Measurements from ENCODE around the gene DBNDD2.
A peak's percentile ranks its signal among the peaks of the same experiment; 100 is the strongest.

Gene DBNDD2

DNA sequence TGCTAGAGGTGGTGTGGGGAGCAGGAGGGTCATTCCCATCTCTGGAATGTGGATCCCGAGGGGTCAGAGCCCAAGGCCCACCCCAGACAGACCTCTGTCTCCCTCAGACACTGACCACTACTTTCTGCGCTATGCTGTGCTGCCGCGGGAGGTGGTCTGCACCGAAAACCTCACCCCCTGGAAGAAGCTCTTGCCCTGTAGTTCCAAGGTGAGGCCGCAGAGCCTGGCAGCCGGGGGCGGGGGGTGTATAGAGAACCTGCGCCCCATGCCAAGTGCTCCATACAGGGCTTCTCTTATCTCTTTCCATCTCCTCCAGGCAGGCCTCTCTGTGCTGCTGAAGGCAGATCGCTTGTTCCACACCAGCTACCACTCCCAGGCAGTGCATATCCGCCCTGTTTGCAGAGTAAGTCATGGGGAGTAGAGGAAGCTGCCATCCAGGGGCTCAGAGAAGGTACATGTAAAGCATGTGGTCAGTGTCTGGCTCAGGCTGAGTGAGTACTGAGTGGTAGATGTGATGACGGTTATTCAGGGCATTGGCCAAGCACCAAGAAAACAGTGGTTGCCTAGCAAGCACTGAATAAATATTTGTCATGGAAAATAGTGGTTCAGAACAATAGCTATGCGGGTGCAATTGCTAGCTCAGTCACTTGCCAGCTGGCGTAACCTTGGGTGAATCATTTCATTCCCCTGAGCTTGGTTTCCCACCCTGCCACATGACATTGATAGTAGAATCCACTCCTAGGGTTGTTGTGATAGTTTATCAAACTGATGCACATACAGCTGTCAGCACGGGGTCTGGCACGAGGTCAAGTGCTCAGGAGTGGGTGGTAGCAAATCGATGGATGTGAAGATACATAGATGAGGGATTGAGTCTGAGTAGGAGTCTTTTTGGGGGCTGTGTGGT is 11.4 kb downstream of the DBNDD2 start:
- DNase-seq (ENCODE audit: low read depth): no peak

DNA sequence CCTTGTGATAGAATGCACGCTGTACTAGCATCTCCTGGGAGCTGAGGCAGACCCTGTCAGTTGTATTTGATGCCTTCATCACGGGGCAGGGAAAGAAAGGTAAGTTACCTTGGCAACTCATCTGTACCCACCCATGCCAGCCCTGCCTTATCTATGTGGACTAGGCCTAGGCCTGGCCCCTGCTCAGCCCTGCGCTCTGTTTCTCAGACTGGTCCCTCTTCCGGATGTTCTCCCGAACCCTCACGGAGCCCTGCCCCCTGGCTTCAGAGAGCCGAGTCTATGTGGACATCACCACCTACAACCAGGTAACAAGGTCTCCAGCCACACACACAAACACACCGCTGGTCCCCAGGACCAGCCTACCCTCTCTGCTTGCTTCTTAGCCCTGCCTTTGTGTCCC is 12.0 kb downstream of the DBNDD2 start:
- DNase-seq (ENCODE audit: low read depth): no peak

DNA sequence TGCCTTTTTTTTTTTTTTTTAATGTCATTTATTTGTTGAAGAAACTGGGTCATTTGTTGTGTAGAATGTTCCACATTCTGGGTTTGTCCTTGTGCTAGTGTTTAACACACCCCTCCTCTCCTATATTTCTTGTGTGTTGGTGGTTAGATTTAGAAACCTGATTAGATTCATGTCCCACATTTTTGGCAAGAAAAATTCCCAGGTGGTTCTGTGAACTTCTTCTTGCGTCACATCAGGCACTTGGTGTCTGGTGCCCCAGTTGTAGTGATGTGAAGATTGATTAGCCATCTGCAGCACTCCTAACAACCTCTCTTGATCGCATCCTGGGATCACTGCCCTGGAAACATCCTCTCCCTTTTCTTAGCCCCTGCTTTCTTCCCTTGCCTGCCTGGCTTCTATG is 15.6 kb downstream of the DBNDD2 start:
- DNase-seq (ENCODE audit: low read depth): no peak

DNA sequence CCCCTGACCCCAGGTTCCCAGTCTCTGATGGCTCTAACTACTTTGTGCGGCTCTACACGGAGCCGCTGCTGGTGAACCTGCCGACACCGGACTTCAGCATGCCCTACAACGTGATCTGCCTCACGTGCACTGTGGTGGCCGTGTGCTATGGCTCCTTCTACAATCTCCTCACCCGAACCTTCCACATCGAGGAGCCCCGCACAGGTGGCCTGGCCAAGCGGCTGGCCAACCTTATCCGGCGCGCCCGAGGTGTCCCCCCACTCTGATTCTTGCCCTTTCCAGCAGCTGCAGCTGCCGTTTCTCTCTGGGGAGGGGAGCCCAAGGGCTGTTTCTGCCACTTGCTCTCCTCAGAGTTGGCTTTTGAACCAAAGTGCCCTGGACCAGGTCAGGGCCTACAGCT is 17.5 kb downstream of the DBNDD2 start:
- DNase-seq (ENCODE audit: low read depth): no peak

DNA sequence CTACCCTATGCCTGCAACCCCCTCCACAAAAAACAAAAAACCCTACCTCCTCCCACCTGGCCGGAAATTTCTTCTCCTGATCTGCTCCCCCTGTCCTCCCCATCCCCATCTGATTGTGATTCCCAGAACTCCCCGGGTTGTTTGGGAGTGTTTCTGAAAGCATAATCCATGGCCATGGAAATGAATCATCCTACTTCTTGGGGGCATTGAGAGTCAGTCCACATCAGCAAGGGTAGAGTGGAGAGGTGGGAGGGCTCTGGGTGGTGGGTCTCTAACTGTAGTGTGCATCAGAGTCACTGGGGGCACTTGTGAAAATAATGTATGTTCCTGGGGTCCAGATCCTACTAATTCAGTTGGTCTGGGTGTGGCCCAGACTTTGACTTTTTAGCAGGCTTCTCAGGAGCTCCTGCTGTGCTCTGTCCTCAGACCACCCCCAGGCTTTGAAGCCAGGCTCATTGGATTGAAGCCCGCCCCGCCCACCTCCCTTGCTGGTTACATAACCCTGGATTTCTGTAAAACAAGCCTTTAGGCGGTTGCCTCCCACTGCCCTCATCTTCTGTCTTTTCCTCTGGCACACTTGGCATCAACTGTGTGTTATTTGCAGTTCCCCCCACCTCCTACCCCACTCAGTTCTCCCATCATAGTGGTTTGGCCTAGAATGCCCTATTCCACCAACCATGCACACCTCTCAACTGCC is 18.4 kb downstream of the DBNDD2 start:
- DNase-seq (ENCODE audit: low read depth): no peak

DNA sequence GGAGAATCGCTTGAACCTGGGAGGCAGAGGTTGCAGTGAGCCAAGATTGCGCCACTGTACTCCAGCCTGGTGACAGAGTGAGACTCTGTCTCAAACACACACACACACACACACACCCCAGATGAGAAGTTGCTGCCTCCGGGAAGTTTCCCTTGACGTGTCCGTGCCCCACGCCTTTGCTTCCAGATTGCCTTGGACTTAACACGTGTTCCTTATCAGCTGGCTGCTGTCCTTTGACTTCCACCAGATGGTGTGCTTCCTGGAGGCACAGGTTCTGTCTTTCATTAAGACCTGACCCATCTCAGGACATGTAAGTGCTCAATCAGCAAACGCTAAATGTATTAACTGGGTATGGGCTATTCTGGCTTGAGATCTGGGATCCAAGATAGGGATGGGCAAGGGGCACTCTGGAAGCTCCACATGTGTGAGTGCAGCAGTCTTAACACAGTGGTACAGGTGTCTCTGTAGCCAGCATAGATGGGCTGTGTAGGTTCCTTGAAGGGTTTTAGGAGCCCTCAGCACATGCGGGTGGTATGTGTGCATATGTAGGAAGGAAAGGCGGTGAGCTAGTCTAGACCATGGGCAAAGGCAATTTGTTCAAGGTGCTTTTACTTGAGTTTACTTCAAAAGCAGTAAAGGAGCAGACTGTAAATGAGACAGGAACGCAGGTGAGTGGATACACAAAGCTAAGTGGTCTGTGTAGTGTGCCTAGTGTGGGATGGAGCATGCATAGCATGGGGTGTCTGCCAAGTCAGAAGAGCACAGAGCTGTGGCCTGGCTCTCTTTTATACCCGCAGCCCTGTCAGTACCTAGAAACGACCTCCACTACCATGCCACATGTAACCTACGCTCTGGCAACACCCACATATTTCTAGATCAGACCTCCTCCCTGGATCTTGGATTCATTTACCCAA is 19.4 kb downstream of the DBNDD2 start:
- DNase-seq (ENCODE audit: low read depth): no peak

DNA sequence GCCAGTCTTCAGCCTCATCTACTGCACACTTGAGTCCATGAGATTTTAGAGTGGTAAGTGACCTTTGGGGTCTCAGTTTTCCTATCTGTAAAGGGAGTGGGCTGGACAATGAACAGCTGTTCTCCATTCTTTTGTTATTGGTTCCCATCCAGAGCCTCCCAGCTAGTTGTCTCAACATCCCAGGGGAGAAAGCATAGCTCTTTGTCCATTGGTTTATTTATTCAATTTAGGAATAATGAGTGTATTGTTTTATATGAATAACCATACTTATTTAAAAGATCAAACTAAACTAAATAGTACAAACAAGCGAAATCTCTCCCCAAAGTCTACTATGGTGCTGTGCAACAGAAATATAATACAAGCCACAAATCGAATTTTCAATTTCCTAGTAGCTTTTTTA is 21.5 kb downstream of the DBNDD2 start:
- no peak for DNase-seq (ENCODE audit: low read depth)

DNA sequence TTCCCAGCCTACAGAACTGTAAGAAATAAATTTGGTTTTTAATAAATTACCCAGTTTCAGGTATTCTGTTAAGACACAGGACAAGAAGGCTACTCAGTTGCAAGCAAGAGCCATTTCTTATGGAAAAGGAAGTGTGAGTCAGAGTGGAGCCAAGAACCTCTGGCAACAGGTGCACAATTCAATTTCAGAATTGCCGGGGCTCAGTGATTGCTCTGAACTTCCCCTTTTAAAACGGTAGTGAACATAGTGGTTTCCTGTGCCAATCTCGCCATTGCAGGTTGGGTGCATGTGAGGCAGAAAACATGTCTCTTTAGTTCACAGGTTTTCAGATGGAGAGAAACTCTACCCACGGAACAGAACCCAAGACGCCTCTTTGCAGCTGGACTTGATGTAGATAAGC is 24.2 kb downstream of the DBNDD2 start:
- no peak for DNase-seq (ENCODE audit: low read depth)

DNA sequence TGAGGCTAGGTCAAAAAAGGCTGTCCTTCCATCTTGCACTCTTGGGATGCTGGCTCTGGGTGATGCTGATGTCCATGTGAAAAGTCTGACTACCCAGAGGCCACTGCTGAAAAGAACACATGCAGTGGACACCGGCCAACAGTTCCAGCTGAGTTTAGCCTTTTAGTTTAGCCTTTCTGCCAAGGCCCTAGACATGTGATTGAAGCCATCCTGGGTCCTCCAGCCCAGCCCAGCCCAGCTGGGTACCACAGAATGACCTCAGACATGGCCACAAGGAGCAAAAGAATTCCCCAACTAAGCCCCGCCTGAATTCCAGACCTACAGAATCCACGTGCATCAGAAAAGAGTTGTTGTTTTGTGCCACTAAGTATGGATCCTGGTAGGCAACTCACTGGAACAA is 25.2 kb downstream of the DBNDD2 start:
- DNase-seq (ENCODE audit: low read depth): no peak

DNA sequence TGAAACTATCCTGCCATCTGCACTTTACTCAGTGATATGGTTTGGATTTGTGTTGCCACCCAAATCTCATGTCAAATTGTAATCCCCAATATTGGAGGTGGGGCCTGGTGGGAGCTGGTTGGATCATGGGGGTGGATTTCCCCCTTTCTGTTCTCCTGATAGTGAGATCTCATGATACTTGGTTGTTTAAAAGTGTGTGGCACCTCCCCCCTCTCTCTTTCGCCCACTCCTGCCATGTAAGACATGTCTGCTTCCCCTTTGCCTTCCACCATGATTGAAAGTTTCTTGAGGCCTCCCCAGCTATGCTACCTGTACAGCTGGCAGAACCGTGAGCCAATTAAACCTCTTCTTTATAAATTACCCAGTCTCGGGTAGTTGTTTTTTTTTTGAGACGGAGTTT is 25.9 kb downstream of the DBNDD2 start:
- no peak for DNase-seq (ENCODE audit: low read depth)

DNA sequence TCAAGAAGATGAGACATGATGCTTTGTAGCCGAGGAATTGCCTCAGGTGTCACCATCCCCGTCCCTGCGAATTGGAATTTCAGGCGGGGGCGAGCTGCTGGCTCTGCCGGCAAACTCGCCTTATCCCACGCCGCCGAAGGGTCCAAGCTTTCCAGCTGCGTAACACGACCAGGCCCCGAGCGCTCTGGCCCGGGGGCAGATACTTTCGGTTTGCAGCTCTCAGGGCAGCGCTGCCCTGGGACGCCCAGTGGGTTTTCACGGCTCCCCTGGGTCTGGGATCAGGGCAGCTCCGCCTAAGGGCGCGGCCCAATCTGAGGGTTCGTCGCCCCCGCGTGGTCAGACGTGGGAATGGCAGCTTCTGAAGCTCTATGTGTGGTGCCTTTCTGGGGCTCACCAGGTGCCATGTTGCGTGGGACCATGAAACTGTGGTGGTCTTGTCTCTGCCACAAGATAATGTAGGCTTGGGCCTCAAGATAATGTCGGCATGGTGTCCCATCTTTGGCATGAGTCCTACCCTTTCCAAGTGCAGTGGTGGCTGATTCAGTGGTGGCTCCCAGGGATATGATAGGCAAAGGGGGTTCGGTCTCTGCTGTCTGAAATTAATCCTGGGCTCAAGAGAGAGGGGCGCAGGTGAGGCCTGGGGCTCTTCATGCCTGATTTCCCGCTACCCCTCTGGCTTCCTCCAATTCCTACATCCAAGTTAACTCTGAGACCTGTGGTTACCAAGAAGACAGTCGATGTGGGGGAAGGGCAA is 28.8 kb downstream of the DBNDD2 start:
- peak; percentile 82 for DNase-seq (ENCODE audit: low read depth)

DNA sequence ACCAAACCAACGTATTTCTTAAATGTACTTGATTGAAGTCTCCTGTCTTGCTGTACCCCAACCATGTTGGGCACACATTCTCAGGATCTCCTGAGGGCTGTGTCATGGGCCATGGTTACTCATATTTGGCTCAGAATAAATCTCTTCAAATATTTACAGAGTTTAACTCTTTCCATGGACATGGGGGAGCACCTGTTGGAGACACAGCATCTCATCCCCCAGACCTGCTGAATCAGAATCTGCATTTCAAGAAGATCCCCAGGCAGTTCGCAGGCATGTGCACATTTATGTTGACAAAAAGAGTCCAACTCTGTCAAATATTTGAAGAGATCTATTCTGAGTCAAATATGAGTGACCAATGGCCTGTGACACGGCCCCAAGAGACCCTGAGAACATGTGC is 32.3 kb downstream of the DBNDD2 start:
- DNase-seq (ENCODE audit: low read depth): no peak

DNA sequence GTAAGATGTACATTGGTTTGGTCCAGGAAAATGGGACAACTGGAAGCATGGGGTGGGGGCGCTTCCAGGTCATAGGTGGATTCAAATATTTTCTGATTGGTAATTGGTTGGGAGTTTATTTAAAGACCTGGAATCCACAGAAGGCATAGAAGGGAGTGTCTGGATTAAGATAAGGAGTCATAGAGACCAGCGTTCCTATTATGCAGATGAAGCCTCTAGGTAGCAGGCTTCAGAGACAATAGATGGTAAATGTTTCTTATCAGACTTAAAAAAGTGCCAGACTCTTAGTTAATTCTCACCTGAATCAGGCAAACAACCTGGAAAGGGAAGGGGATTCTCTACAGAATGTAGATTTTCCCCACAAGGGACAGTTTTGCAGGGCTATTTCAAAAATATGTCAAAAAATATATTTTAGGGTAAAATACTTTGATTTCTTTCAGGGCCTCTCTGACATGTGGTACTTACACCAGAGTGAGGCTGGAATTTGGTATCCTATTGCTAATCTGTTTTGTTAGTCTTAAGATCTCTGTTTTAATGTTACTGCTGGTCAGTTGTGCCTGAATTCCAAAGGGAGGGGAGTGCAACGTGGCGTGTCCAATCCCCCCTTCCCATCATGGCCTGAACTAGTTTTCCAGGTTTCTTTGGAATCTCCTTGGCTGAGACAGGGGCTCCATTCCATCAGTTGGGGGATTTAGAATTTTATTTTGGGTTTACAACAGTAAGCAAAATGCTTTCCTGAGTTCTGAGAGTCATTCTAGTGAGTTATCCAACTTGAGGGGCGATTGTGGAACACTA is 33.0 kb downstream of the DBNDD2 start:
- no peak for DNase-seq (ENCODE audit: low read depth)

DNA sequence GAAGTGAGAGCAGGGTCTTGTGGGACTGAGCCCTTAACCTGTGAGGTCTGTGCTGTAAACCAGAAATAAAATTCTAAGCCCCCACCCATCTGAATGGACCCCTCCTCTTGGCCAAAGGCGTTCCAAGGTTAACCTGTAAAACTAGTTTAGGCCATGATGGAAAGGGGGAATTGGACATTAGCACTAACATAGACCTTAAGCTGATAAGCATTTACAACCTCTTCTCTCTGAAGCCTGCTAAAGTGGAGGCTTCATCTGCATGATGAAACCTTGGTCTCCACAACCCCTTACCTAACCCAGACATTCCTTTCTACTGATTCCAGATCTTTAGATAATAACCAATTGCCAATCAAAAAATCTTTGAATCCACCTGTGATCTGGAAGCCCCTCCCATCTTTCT is 33.7 kb downstream of the DBNDD2 start:
- DNase-seq (ENCODE audit: low read depth): no peak

DNA sequence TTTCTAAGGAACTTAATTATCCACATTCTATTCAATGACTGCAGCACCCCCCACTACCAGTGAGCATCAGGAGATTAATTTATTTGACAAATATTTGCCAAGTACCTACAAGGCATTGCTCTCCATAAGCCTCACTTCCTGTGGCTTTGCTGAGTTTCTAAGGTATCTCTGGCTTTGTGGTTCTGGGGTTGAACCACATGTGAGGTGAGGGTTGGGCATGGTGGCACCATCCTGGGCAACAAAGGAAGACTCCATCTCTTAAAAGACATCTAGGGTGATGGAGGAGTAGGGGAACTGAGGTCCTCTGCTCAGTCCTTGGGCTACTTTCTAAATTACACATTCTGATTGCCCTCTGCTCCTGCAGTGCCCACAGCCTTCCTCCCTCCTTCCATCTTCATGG is 36.0 kb downstream of the DBNDD2 start:
- DNase-seq (ENCODE audit: low read depth): no peak

DNA sequence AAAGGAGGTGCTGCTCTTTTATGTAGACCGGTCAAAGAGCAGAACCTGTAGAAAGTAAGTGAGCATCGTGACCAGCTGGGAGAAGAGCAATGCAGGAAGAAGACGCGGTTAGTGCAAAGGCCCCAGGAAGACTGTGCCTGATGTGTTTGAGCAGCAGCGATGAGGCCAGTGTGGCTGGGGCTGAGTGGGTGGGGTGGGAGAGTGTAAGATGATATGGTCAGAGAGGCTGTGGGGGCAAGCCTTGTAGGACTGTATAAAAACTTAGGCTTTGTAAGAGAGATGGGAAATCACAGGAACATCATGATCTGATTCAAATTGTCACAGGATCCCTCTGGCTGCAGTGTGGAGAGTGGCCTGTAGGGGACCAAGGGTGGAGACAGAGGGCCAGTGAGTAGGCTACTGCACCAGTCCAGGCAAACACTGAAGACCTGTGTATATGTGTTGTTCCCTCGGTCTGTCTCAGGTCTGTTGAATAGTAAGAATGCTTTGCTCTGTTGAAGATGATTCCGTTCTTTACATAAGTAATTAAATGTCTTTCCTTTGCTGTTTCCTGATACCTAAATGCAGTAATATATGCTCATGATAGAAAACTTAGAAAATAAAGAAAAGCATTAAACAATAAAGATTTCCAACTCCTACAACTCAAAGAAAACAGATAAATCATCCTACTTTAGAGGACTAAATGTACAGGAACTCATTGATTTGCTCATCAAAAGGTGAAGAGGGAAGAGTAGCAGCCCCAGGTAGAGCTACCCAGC is 37.9 kb downstream of the DBNDD2 start:
- DNase-seq (ENCODE audit: low read depth): no peak

DNA sequence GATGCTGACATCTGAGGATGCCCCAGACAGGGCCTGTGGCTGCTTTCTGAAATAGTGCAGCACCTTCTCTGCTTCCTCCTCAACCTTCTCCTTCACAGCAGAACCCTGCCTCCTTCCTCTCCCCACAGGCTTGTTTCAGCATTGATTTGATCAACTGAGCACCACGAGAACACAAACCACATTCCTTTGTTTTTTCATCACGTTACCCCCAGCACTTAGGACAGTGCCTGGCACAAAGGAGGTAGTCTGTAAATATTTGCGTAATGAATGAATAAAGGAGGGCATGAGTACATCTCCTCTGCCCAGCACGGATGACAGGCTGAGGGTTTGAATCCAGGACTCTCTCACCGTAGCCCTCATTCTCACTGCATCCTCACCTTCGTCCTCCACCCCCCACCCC is 40.2 kb downstream of the DBNDD2 start:
- no peak for DNase-seq (ENCODE audit: low read depth)

DNA sequence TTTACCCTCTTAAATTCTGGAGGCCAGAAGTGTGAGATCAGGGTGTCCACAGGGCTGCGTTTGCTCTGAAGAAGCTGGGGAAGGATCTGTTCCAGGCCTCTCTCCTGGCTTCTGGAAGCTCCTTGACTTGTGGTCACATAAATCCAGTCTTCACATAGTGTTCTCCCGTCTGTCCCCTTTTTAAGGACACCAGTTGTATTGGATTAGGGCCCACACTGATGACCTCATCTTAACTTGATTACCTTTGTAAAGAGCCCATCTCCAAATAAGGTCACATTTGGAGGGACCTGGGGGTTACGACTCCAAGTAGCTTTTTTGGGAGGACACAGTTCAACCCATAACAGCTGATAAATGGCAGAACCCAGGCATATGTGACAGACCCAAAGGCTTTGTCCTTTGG is 41.4 kb downstream of the DBNDD2 start:
- no peak for DNase-seq (ENCODE audit: low read depth)

DNA sequence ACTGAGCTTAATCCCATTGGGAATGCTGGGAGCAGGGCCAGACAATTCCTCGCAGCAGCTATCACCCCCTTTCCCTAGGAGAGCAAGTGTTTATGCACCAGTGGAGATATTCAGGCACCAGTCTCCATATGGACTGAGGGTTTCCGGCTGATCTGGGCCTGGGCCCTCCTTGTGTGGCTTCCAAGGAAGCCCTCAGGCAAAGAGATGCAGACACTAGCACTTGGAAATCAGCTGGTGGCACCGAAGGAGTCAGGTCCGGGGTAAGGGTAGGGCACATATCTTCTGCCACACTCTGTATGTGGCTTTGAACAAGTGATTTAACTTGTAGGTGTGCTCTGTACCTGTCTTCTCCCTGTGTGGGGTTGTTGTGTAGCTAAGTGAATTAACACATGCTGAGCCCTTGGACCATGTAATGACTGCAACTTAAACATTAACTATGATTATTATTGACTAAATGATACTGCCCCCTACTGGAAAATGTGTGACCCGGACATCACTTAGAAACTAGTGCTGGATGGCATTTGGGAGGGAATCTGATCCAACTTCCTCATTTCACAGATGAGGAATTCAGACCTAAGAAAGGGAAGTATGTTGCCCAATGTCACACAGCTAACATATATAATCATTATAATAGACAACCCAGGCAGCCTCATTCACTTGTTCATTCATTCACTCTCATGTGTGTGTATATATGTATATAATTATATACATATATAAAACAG is 42.2 kb downstream of the DBNDD2 start:
- no peak for DNase-seq (ENCODE audit: low read depth)

DNA sequence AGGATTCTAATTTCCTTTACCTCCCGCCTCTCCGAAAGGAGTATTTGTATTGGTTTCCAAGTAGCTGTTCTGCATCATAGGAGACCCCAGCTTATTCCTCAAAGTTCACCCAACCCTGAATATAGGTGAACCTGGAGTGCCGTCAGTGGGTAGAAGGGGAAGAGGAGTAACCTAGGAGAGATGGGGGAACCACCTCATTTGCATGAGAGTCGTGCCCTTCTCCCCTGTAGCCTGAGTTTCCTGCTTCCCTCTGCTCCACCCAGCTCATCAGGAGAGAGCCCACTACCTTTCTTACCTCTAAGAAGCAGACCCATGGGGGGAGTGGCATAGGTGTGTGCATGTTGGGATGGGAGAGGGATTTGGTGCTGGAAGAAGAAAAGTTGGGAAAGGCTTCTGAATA is 44.1 kb downstream of the DBNDD2 start:
- DNase-seq (ENCODE audit: low read depth): no peak

Data from stimulated activated CD8-positive, alpha-beta memory T cell treated with anti-CD3 and anti-CD28 coated beads, Interleukin-15, amount 100 ng/mL, for 1 hour (primary cell).